ENCODE data around the gene EIF4A2. TPM values are rescaled to one million over a fixed set of nuclear protein-coding genes. Genes with fewer than 3 reads are reported as not detected.

EIF4A2 gene
- total RNA-seq, 1 donor from 2014 or later: 260 TPM

DNA sequence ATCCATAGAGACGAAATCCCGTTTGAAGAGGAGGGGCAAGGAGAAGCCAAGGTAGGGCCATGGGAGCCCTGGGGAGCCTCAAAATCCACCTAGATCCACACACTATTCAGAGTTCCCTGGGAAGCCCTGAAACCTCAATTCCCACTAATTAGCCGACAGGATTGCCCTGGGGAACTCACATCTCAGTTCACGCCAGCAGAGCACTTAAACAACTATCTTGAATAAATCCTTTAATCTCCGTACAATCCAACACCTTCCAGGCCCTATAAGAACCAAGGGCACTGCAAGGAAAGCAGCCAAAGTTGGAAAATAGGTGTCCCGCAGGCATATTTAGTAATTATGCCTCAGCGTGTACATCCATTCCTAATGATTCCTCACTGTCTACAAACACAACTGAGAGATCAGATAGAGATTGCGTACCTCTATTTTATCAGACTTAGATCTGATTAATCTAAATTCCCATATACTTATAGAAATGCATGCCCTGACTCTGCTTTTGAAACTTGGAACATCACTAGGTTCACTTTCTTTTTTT lies 25.6 kb upstream of the EIF4A2 start:
- no peak overlapping the region for H3K4me3 Mint-ChIP-seq (ENCODE audit: unreplicated experiment)
- TF ChIP-seq, protein P1, sequence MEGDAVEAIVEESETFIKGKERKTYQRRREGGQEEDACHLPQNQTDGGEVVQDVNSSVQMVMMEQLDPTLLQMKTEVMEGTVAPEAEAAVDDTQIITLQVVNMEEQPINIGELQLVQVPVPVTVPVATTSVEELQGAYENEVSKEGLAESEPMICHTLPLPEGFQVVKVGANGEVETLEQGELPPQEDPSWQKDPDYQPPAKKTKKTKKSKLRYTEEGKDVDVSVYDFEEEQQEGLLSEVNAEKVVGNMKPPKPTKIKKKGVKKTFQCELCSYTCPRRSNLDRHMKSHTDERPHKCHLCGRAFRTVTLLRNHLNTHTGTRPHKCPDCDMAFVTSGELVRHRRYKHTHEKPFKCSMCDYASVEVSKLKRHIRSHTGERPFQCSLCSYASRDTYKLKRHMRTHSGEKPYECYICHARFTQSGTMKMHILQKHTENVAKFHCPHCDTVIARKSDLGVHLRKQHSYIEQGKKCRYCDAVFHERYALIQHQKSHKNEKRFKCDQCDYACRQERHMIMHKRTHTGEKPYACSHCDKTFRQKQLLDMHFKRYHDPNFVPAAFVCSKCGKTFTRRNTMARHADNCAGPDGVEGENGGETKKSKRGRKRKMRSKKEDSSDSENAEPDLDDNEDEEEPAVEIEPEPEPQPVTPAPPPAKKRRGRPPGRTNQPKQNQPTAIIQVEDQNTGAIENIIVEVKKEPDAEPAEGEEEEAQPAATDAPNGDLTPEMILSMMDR (IDR thresholded peaks at IDR 0.05; ENCODE audit: unreplicated experiment): no peak
- H3K27me3 Mint-ChIP-seq (ENCODE audit: unreplicated experiment): no peaks in the 10 kb centered on the region
- H3K4me1 Mint-ChIP-seq (ENCODE audit: unreplicated experiment): peaks cover 6% of the 10 kb centered on the region
- H3K9me3 Mint-ChIP-seq (ENCODE audit: unreplicated experiment): no peaks in the 10 kb centered on the region
- no peak for DNase-seq (ENCODE audit: low spot score)
- no peak overlapping the region for H3K27ac Mint-ChIP-seq (ENCODE audit: unreplicated experiment)
- H3K36me3 Mint-ChIP-seq (ENCODE audit: low read depth, unreplicated experiment): no peaks in the 10 kb centered on the region

DNA sequence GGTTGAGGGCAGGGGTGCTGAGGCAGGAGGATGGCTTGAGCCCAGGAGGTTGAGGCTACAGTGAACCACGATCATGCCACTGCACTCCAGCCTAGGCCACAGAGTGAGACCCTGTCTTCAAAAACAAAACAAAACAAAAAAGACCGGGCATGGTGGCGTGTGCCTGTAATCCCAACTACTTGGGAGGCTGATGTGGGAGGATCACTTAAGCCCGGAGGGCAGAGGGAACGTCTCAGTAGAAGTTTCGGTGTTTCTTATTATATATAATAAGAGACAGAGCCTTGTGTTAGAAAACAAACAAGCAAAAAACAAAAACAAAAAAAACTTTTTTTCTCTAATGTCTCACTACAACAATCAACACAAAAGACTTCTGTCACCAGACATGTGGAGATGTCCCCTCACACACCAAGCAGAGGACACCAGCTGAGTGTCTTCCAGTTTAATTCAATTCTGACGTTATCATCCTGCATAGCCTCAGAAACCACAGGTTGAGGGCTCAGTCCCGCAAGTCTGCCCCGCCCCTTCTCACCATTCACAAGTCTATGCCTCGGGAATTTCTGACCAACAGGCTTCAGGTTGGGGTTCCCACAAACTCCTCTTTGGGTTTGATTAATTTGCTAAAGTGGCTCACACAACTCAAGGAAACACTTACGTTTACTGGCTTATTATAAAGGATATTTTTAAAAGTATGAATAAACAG lies 24.0 kb upstream of the EIF4A2 start:
- no peak for DNase-seq (ENCODE audit: low spot score)
- TF ChIP-seq, protein P1 (IDR thresholded peaks at IDR 0.05; ENCODE audit: unreplicated experiment): no peak
- no peaks in the 10 kb centered on the region for H3K36me3 Mint-ChIP-seq (ENCODE audit: low read depth, unreplicated experiment)
- no peaks in the 10 kb centered on the region for H3K9me3 Mint-ChIP-seq (ENCODE audit: unreplicated experiment)
- H3K27me3 Mint-ChIP-seq (ENCODE audit: unreplicated experiment): no peaks in the 10 kb centered on the region
- H3K4me3 Mint-ChIP-seq (ENCODE audit: unreplicated experiment): no peak overlapping the region
- no peaks in the 10 kb centered on the region for H3K4me1 Mint-ChIP-seq (ENCODE audit: unreplicated experiment)
- no peak overlapping the region for H3K27ac Mint-ChIP-seq (ENCODE audit: unreplicated experiment)

DNA sequence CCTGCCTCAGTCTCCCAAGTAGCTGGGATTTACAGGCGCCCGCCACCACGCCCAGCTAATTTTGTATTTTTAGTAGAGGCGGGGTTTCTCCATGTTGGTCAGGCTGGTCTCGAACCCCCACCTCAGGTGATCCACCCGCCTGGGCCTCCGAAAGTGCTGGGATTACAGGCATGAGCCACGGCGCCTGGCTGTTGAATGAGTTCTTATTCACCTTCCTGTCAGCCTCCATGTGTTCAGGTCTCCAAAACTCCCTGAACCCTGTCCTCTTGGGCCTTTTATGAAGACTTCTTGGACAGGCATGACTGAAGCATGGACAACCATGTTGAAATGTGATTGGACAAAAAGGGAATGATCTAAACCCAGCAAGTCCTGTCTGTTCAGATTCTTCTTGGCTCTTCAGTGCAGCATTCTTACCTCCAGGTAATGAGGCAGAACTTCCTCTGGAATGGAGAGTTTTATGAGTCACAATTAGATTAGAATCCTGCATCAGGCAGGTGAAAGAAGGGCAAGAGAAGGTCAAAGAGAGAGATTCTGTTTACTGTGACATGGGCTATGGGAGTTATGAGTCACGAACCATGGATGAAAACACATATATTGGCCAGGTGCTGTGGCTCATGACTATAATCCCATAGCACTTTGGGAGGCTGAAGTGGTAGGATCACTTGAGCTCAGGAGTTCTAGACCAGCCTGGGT lies 23.1 kb upstream of the EIF4A2 start:
- Mint-ChIP-seq H3K4me1 (ENCODE audit: unreplicated experiment) (no peaks in the 10 kb centered on the region), H3K27me3 (ENCODE audit: unreplicated experiment) (no peaks in the 10 kb centered on the region), H3K4me3 (ENCODE audit: unreplicated experiment) (no peak overlapping the region), H3K9me3 (ENCODE audit: unreplicated experiment) (no peaks in the 10 kb centered on the region), H3K36me3 (ENCODE audit: low read depth, unreplicated experiment) (no peaks in the 10 kb centered on the region), H3K27ac (ENCODE audit: unreplicated experiment) (no peak overlapping the region)
- no peak for DNase-seq (ENCODE audit: low spot score)
- TF ChIP-seq, protein P1 (IDR thresholded peaks at IDR 0.05; ENCODE audit: unreplicated experiment): no peak

DNA sequence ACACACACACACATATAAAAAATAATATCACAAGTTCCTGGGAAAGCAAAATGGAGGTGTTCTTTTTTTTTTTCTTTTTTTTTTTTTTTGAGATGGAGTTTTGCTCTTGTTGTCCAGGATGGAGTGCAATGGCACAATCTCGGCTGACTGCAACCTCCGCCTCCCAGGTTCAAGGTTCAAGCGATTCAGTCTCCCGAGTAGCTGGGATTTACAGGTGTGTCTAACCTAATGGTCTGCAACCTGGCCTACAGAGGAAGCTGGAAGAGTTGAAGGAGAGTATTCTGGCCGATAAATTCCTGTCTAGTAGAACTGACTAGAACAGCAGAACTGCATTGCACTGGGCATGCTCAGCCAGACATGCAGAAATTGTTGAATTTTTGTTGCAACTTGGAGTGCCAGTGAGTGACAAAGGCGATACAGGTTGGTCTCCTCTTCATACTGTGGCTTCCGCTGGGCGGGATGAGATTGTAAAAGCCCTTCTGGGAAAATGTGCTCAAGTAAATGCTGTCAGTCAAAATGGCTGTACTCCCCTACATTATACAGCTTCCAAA lies 22.4 kb upstream of the EIF4A2 start:
- H3K4me3 Mint-ChIP-seq (ENCODE audit: unreplicated experiment): no peak overlapping the region
- H3K4me1 Mint-ChIP-seq (ENCODE audit: unreplicated experiment): no peaks in the 10 kb centered on the region
- TF ChIP-seq, protein P1 (IDR thresholded peaks at IDR 0.05; ENCODE audit: unreplicated experiment): no peak
- no peaks in the 10 kb centered on the region for H3K36me3 Mint-ChIP-seq (ENCODE audit: low read depth, unreplicated experiment)
- H3K9me3 Mint-ChIP-seq (ENCODE audit: unreplicated experiment): no peaks in the 10 kb centered on the region
- no peak for DNase-seq (ENCODE audit: low spot score)
- H3K27ac Mint-ChIP-seq (ENCODE audit: unreplicated experiment): no peak overlapping the region
- H3K27me3 Mint-ChIP-seq (ENCODE audit: unreplicated experiment): no peaks in the 10 kb centered on the region

All from endothelial cell (in vitro differentiated cells).